Embryonic facial prominence (tissue), 1 donor: ENCODE data around the gene ELMO1.

Experiments used
- DNase-seq: peaks from one replicate; pipeline ENCODE4 v3.0.0-alpha.2; 2016; ENCODE audit errors: extremely low spot score

Gene ELMO1

DNA sequence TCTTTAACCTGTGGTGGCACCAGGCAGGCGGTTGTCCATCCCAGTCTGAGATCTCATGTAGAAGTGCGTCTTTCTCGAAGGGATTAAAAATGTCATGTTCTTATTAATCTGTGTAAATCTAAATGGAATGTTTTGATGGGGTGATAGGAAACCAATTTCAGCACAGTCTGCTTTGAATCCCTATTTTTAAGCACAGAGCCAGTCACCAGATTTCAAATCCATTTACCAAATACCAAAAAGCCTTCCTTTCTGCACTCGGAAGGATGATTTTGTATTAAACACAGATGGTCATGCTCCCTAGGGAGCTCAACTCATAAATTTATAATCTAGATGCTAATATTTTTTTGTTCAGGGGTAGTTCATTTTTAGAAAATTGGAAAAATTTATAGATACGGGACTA is 563.8 kb downstream of the ELMO1 start:
- no peak for DNase-seq

GRCh38 chr7:36884351-36884750 is 564.3 kb downstream of the ELMO1 start:
- DNase-seq, result no peak

DNA sequence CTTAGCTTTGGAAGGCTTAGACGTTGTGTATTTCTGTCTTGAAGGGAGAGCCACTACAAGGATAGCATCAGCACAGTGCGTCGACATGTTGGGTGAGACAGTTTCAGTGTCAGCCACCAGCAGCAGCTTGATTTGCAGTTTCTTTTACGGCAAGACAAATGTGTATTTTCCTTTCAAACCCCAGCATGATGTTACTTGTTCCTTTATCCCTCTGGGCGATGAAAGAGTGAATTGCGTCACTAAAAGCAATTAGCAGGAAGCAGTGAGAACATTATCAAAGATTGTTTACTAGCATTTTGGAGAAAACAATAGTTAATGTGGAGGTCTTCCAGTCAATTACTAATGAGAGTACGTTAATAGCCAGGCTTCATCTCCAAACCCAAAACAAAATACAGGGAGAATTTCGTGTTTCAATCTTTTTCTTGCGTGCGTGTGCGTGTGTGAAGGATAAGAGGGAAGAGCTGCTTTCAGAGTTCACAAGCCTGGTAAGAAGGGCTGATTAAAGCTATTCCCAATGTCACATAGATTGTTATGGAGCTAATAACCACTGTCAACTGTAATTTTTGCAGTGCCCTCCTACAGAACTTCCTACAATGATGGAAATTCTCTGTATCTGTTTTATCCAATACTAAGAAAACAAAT is 567.3 kb downstream of the ELMO1 start:
- no peak for DNase-seq

- DNase-seq, result no peak
Measured at GRCh38 chr7:36880108-36880507, 568.6 kb downstream of the ELMO1 start.

- no peak for DNase-seq
Measured at GRCh38 chr7:36879021-36879420, 569.6 kb downstream of the ELMO1 start.

DNA sequence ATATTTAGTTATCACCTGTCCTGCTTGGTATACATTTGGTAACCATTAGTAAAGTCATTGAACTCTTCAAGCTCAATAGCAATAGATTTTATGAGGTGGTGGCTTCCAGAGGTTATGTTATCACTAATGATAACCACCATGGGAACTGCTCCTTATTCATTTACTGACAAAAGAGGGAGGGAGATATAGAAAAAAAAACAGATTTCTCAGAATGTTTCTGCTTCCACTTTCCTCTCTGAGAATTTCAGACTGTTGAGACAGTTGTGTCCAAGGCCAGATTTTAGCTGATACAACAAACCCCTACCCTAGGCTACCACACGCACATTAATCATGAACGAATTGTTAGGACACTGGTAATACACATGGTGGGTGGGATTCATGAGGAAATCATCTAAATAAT is 570.4 kb downstream of the ELMO1 start:
- DNase-seq, result no peak

GRCh38 chr7:36875794-36876193 is 572.9 kb downstream of the ELMO1 start:
- no peak for DNase-seq

GRCh38 chr7:36874041-36874440 is 574.6 kb downstream of the ELMO1 start:
- DNase-seq, result no peak

DNA sequence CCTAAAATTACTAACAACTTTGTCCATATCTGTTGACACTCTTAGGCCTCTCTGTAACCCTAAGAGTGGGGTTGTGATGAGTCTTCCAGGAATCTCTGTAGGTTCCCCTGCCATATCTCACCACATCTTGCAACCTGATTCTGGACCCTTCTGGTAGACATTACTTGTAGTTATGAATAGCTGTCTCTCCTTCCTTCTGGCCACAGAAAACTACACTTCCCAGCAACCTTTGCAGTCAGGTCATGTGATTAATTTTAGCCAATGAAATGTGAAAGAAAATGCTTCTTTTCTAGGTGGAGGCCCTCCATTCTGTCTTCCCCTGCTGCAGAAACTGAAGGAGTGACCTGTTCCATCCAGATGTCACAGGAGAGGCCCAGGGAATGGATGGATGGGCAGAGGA is 576.8 kb downstream of the ELMO1 start:
- DNase-seq, result no peak

DNA sequence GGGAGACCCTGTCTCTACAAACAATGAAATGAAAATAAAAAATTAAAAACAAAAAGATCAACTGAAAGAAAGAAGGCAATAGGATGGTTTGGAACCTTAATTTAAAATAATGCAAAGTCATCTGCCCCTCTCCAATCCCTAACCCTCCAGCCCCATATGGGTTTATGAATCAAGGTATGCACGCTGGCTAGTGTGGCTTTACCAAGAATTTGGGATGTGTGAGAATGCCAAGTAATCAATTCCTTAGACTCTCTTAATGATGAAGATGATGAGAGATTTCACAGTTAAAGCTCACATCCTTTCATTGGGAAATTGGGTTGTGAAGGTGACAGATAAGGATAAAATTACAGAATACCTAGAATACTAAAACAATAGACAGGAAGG is 577.3 kb downstream of the ELMO1 start:
- no peak for DNase-seq

DNA sequence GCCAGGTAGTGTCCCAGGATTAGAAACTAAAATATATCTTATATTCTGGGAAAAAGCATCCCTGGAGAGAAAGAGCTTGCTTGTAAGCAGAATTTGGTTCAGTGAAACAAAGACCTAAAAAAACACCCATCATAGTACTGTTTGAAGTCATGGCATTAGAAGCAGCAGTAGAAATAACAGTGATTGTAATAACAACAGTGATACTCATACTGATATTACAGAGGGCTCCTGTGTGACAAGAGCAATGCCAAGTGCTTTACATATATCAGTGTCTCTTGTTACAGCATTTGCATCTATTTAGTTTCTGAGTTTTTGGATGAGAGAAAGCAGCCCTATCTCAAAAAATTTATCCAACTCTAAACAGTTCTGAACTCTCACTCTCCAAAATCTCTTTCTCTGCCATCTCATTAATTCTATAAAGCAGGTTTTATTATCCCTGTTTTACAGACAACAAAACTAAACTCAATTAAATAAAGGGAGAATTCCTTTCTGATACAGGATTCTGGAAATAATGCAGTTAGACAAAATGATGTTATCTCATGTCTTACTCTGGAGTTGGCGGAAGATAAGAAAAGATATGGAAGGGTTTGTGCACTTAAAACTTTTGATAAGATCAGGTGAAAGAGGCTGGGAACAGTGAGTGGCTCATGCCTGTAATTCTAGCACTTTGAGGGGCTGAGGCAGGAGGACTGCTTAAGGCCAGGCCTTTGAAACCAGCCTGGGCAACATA is 577.9 kb downstream of the ELMO1 start:
- no peak for DNase-seq

GRCh38 chr7:36868727-36869411 is 579.8 kb downstream of the ELMO1 start:
- DNase-seq, result no peak

DNA sequence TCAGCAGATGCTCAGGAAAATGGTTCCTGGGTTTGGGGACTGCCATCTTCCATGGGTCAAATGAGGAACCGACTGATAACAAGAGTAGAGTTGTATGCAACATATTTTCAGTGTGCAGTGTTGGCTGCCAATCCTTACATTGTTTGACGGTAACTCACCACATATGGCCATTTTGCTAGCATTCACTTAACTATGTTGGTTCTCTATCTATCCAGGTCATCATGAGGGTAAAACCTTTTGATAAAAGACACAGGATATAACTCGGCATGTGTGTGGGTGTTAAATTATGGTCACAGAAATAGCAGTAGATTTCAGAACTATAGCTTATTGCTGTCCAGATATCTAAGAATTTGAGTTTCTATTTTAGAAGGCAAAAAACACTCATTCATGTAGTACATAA is 583.6 kb downstream of the ELMO1 start:
- no peak for DNase-seq

DNA sequence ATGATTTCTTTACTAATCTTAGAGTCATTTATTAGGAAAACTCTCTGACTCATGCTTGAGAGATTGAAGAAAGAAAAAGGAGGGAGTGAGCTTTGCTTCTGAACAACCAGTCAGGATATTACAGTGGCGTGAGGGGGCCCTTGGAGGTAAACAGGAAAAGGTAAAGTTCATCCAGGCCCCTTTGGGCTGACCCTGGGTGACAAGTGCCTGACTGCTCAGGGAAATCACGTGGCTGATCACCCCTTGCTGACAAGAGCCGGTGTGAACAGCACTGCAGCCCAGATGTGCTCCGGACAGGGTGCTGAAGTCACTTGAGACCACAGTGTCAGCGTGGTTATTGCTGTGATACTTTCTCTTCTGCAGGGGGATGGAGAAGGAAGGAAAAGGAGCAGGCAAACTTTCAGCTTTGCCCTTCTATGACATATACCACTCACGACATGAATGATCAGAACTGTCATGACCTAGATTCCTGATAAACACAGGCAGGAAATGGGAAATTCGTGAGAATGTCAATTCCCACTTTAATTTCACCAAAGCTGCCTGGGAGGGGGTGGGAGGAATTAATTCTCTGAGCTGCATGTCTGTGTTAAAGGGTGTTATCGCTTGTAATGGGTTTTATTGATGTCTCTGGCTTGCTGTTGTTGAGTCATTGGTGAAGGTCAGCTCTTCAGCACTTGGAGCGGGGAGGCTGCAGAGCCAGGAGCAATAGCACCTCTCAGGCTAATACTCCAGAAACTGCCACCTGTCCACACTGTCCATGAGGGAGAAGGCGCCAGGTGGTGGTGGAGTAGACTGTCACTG is 584.6 kb downstream of the ELMO1 start:
- no peak for DNase-seq

DNA sequence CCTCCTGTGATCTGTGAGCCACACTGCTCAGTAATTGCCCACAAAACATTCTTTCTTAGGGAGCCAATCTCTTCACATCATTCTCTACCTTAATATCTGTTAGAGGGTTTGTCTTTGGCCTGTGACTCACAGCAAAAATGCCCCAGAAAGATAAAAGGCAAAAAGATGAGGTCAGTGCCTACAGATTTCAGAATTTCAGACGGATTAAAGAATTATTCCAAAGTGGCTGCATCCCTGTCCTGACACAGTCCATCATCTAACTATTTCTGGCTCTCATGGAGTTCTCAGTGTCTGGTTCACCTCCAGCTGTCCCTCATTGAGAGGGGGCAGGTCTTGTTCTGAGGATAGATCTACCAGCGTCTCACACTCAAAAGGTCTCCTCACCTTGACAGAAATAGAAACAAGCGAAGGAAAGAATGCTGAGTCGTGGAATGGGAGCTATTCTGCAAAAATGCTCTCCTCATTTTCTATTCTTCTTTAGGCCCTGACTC is 585.8 kb downstream of the ELMO1 start:
- no peak for DNase-seq

GRCh38 chr7:36861656-36862055 is 587.0 kb downstream of the ELMO1 start:
- DNase-seq, result no peak

DNA sequence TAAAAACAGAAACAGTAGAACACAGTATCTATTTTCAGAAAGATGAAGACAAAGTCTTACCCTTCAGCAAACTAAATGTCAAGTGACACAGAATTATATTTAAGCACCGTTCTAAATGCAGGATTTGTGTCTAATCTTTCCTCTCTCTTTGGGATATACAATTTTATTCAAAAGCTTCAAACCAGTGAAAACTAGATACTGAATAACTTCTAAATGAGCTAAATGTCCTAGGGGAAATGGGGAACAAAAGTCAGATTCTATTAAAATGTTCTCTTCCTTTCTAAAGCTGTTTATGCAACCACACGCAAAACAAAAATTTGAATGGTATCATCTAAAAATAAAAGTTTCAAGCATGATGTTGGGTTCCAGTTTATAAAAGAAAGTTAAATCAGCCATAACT is 588.0 kb downstream of the ELMO1 start:
- no peak for DNase-seq

DNA sequence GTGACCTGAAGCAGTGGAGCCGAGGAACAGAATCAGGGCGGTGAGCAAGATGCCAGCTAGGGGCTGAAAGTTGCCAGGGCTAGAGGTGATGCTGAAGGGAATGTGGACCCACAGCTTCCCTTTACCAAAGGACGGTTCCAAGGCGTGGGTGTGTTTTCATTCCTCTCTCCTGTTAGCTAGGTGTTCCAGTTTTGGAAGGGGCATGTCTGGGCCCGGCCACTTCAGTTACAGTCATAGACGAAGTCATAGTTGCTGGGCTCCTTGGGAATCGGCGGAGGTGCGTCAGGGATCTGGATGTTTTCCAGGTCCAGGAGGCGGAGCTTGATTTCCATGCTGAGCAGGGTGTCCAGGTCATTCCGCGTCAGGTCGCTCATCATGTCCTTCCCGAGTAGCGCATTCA is 593.3 kb downstream of the ELMO1 start:
- no peak for DNase-seq

GRCh38 chr7:36854652-36855051 is 594.0 kb downstream of the ELMO1 start:
- no peak for DNase-seq

- DNase-seq, result no peak
Measured at GRCh38 chr7:36852931-36853330, 595.7 kb downstream of the ELMO1 start.

DNA sequence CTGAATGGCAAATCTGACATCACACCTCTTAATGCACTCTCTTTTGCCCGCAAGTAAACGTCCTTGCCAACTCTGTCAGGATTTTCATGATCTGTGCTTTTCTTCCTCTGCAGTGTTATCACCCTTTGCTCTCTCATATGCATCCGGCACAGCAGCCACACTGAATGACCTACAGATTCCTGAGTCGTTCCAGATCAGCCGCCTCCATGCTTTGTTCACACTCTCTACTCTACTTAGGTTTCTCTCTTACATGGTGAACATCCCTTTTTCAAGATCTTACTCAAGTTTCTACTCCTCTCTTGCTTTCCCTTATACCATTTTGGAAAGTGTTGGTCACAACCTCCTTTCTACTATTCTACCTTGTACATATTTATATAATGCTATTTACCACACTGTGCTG is 596.6 kb downstream of the ELMO1 start:
- no peak for DNase-seq

DNA sequence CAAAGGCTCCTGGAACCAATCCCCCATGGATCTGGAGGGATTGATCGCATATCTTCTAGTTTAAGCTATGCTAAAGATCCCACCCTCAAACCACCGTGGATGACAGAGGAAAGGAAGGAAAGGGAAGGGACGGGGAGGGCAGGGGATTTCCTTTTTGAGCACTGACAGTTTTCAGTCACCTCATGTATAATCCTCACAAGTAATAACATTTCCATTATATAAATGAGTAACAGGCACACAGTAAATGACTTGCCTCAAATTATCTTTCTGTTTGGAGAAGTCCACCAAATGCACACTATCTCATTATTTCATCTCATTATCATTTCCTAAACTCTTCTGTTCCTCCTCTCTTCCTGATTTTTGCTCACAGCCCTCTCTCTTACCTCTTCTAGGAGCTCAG is 597.3 kb downstream of the ELMO1 start:
- no peak for DNase-seq
